ENCODE results near the gene SNX2.
A peak's percentile ranks its signal among the peaks of the same experiment; 100 is the strongest.

Gene SNX2

GRCh38 chr5:122774861-122775549 is at the start of gene SNX2:
TSS of gene SNX2 (plus strand) at chr5:122775080. CDS start at chr5:122775104, 24 bp downstream.
- H3K4me3 ChIP-seq (ENCODE audit: low read length), result peak within 1 kb of the TSS; percentile 99
- H3K27ac ChIP-seq (ENCODE audit: low read depth, low read length), result peak within 1 kb of the TSS; percentile 92
- H3K4me1 ChIP-seq (ENCODE audit: control insufficient read depth, insufficient read depth, low read length), result peaks cover 7% of the 10 kb centered on the region

GRCh38 chr5:122727112-122727541 is 47.8 kb upstream of the SNX2 start:
- no peaks in the 10 kb centered on the region for H3K4me1 ChIP-seq (ENCODE audit: control insufficient read depth, insufficient read depth, low read length)
- H3K9ac ChIP-seq (ENCODE audit: low read length), result no peak overlapping the region
- no peaks in the 10 kb centered on the region for H3K27me3 ChIP-seq (ENCODE audit: control insufficient read depth, insufficient read depth, low read length)
- H3K36me3 ChIP-seq (ENCODE audit: control insufficient read depth, insufficient read depth, low read length), result no peaks in the 10 kb centered on the region
- H3K27ac ChIP-seq (ENCODE audit: low read depth, low read length), result no peak overlapping the region
- H3K4me3 ChIP-seq (ENCODE audit: low read length), result no peak overlapping the region

More at GRCh38 chr5:122774861-122775549, at the start of gene SNX2:
- Histone ChIP-seq H3K36me3 (ENCODE audit: control insufficient read depth, insufficient read depth, low read length) (no peaks in the 10 kb centered on the region), H3K27me3 (ENCODE audit: control insufficient read depth, insufficient read depth, low read length) (no peaks in the 10 kb centered on the region), H3K9ac (ENCODE audit: low read length) (peak within 1 kb of the TSS; percentile 97)

- no peaks in the 10 kb centered on the region for H3K36me3 ChIP-seq (ENCODE audit: control insufficient read depth, insufficient read depth, low read length)
- H3K4me3 ChIP-seq (ENCODE audit: low read length), result no peak overlapping the region
Measured at GRCh38 chr5:122730037-122730436, 44.8 kb upstream of the SNX2 start.

GRCh38 chr5:122730456-122730855 is 44.4 kb upstream of the SNX2 start:
- no peak overlapping the region for H3K27ac ChIP-seq (ENCODE audit: low read depth, low read length)
- no peaks in the 10 kb centered on the region for H3K4me1 ChIP-seq (ENCODE audit: control insufficient read depth, insufficient read depth, low read length)

More at GRCh38 chr5:122730037-122730436, 44.8 kb upstream of the SNX2 start:
- Histone ChIP-seq H3K27me3 (ENCODE audit: control insufficient read depth, insufficient read depth, low read length) (no peaks in the 10 kb centered on the region), H3K27ac (ENCODE audit: low read depth, low read length) (no peak overlapping the region), H3K4me1 (ENCODE audit: control insufficient read depth, insufficient read depth, low read length) (no peaks in the 10 kb centered on the region), H3K9ac (ENCODE audit: low read length) (no peak overlapping the region)

GRCh38 chr5:122736086-122736845 is 38.6 kb upstream of the SNX2 start:
- H3K9ac ChIP-seq (ENCODE audit: low read length), result no peak overlapping the region
- no peak overlapping the region for H3K27ac ChIP-seq (ENCODE audit: low read depth, low read length)
- H3K4me3 ChIP-seq (ENCODE audit: low read length), result no peak overlapping the region
- no peaks in the 10 kb centered on the region for H3K36me3 ChIP-seq (ENCODE audit: control insufficient read depth, insufficient read depth, low read length)
- peaks cover 3% of the 10 kb centered on the region for H3K4me1 ChIP-seq (ENCODE audit: control insufficient read depth, insufficient read depth, low read length)
- no peaks in the 10 kb centered on the region for H3K27me3 ChIP-seq (ENCODE audit: control insufficient read depth, insufficient read depth, low read length)

More at GRCh38 chr5:122730456-122730855, 44.4 kb upstream of the SNX2 start:
- Histone ChIP-seq H3K9ac (ENCODE audit: low read length) (no peak overlapping the region), H3K27me3 (ENCODE audit: control insufficient read depth, insufficient read depth, low read length) (no peaks in the 10 kb centered on the region), H3K36me3 (ENCODE audit: control insufficient read depth, insufficient read depth, low read length) (no peaks in the 10 kb centered on the region), H3K4me3 (ENCODE audit: low read length) (no peak overlapping the region)

GRCh38 chr5:122738088-122738487 is 36.8 kb upstream of the SNX2 start:
- no peaks in the 10 kb centered on the region for H3K36me3 ChIP-seq (ENCODE audit: control insufficient read depth, insufficient read depth, low read length)
- H3K27ac ChIP-seq (ENCODE audit: low read depth, low read length), result no peak overlapping the region
- peaks cover 3% of the 10 kb centered on the region for H3K4me1 ChIP-seq (ENCODE audit: control insufficient read depth, insufficient read depth, low read length)
- no peaks in the 10 kb centered on the region for H3K27me3 ChIP-seq (ENCODE audit: control insufficient read depth, insufficient read depth, low read length)
- H3K9ac ChIP-seq (ENCODE audit: low read length), result no peak overlapping the region
- H3K4me3 ChIP-seq (ENCODE audit: low read length), result no peak overlapping the region

GRCh38 chr5:122741681-122742080 is 33.2 kb upstream of the SNX2 start:
- Histone ChIP-seq H3K27me3 (ENCODE audit: control insufficient read depth, insufficient read depth, low read length) (no peaks in the 10 kb centered on the region), H3K27ac (ENCODE audit: low read depth, low read length) (no peak overlapping the region), H3K9ac (ENCODE audit: low read length) (no peak overlapping the region), H3K4me3 (ENCODE audit: low read length) (no peak overlapping the region), H3K4me1 (ENCODE audit: control insufficient read depth, insufficient read depth, low read length) (no peaks in the 10 kb centered on the region), H3K36me3 (ENCODE audit: control insufficient read depth, insufficient read depth, low read length) (no peaks in the 10 kb centered on the region)

- Histone ChIP-seq H3K36me3 (ENCODE audit: control insufficient read depth, insufficient read depth, low read length) (no peaks in the 10 kb centered on the region), H3K27ac (ENCODE audit: low read depth, low read length) (no peak overlapping the region), H3K4me3 (ENCODE audit: low read length) (no peak overlapping the region), H3K27me3 (ENCODE audit: control insufficient read depth, insufficient read depth, low read length) (no peaks in the 10 kb centered on the region), H3K4me1 (ENCODE audit: control insufficient read depth, insufficient read depth, low read length) (no peaks in the 10 kb centered on the region), H3K9ac (ENCODE audit: low read length) (no peak overlapping the region)
Measured at GRCh38 chr5:122743261-122743660, 31.6 kb upstream of the SNX2 start.

- no peak overlapping the region for H3K27ac ChIP-seq (ENCODE audit: low read depth, low read length)
- no peak overlapping the region for H3K9ac ChIP-seq (ENCODE audit: low read length)
- H3K36me3 ChIP-seq (ENCODE audit: control insufficient read depth, insufficient read depth, low read length), result no peaks in the 10 kb centered on the region
- no peak overlapping the region for H3K4me3 ChIP-seq (ENCODE audit: low read length)
- H3K4me1 ChIP-seq (ENCODE audit: control insufficient read depth, insufficient read depth, low read length), result no peaks in the 10 kb centered on the region
- no peaks in the 10 kb centered on the region for H3K27me3 ChIP-seq (ENCODE audit: control insufficient read depth, insufficient read depth, low read length)
Measured at GRCh38 chr5:122745597-122745996, 29.3 kb upstream of the SNX2 start.

GRCh38 chr5:122749886-122750285 is 25.0 kb upstream of the SNX2 start:
- H3K36me3 ChIP-seq (ENCODE audit: control insufficient read depth, insufficient read depth, low read length), result no peaks in the 10 kb centered on the region
- H3K4me3 ChIP-seq (ENCODE audit: low read length), result no peak overlapping the region
- H3K27ac ChIP-seq (ENCODE audit: low read depth, low read length), result no peak overlapping the region
- H3K27me3 ChIP-seq (ENCODE audit: control insufficient read depth, insufficient read depth, low read length), result no peaks in the 10 kb centered on the region
- no peaks in the 10 kb centered on the region for H3K4me1 ChIP-seq (ENCODE audit: control insufficient read depth, insufficient read depth, low read length)
- no peak overlapping the region for H3K9ac ChIP-seq (ENCODE audit: low read length)

- H3K4me1 ChIP-seq (ENCODE audit: control insufficient read depth, insufficient read depth, low read length), result no peaks in the 10 kb centered on the region
Measured at GRCh38 chr5:122751293-122751782, 23.5 kb upstream of the SNX2 start.

GRCh38 chr5:122753500-122753899 is 21.4 kb upstream of the SNX2 start:
- Histone ChIP-seq H3K9ac (ENCODE audit: low read length) (no peak overlapping the region), H3K27ac (ENCODE audit: low read depth, low read length) (no peak overlapping the region), H3K4me1 (ENCODE audit: control insufficient read depth, insufficient read depth, low read length) (no peaks in the 10 kb centered on the region), H3K27me3 (ENCODE audit: control insufficient read depth, insufficient read depth, low read length) (no peaks in the 10 kb centered on the region), H3K4me3 (ENCODE audit: low read length) (no peak overlapping the region), H3K36me3 (ENCODE audit: control insufficient read depth, insufficient read depth, low read length) (no peaks in the 10 kb centered on the region)

More at GRCh38 chr5:122751293-122751782, 23.5 kb upstream of the SNX2 start:
- Histone ChIP-seq H3K27ac (ENCODE audit: low read depth, low read length) (no peak overlapping the region), H3K9ac (ENCODE audit: low read length) (no peak overlapping the region), H3K27me3 (ENCODE audit: control insufficient read depth, insufficient read depth, low read length) (no peaks in the 10 kb centered on the region), H3K36me3 (ENCODE audit: control insufficient read depth, insufficient read depth, low read length) (no peaks in the 10 kb centered on the region), H3K4me3 (ENCODE audit: low read length) (no peak overlapping the region)
